Activated naive CD8-positive, alpha-beta T cell treated with anti-CD3 and anti-CD28 coated beads, Interleukin-2, amount 10 ng/mL, durations not matched to agents 7 days and 5 days (primary cell): ENCODE results near the gene VCAM1. TPM values are rescaled to one million over a fixed set of nuclear protein-coding genes. Genes with fewer than 3 reads are reported as not detected.

Source experiments
- ATAC-seq: fragments of 150-1000 bp; cut with Tn5 transposase; one replicate; pipeline ENCODE4 v1.10.0; 2021; ENCODE audit warnings: low read depth, moderate library complexity
- POLR2A ChIA-PET: fragments of 350-600 bp; sonication (Branson Sonifier 250); formaldehyde crosslinking; loops from one replicate; lab custom pipeline; 2021; ENCODE audit warnings: antibody characterized with exemption; lab: Charles Lee
- DNase-seq: peaks from one replicate; pipeline ENCODE4 v3.0.0; 2021
- H3K27ac Mint-ChIP-seq: one replicate; pipeline ENCODE4 v1.8.0; 2022; ENCODE audit warnings: mild to moderate bottlenecking, mixed read lengths
- H3K27me3 Mint-ChIP-seq: one replicate; pipeline ENCODE4 v1.8.0; 2022; ENCODE audit warnings: mild to moderate bottlenecking, moderate library complexity, mixed read lengths
- H3K36me3 Mint-ChIP-seq: one replicate; pipeline ENCODE4 v1.8.0; 2021; ENCODE audit warnings: mild to moderate bottlenecking, mixed read lengths
- H3K4me1 Mint-ChIP-seq: one replicate; pipeline ENCODE4 v1.8.0; 2021; ENCODE audit warnings: mixed read lengths
- H3K4me3 Mint-ChIP-seq: one replicate; pipeline ENCODE4 v1.8.0; 2022; ENCODE audit warnings: mild to moderate bottlenecking, moderate library complexity, mixed read lengths
- H3K9me3 Mint-ChIP-seq: one replicate; pipeline ENCODE4 v1.8.0; 2021; ENCODE audit warnings: mixed read lengths
- total RNA-seq, 2 experiments: library from RNA; stranded (reverse); gene quantifications; one replicate each; pipeline ENCODE4 v1.2.3, GENCODE V29; 2021

The VCAM1 gene, protein sequence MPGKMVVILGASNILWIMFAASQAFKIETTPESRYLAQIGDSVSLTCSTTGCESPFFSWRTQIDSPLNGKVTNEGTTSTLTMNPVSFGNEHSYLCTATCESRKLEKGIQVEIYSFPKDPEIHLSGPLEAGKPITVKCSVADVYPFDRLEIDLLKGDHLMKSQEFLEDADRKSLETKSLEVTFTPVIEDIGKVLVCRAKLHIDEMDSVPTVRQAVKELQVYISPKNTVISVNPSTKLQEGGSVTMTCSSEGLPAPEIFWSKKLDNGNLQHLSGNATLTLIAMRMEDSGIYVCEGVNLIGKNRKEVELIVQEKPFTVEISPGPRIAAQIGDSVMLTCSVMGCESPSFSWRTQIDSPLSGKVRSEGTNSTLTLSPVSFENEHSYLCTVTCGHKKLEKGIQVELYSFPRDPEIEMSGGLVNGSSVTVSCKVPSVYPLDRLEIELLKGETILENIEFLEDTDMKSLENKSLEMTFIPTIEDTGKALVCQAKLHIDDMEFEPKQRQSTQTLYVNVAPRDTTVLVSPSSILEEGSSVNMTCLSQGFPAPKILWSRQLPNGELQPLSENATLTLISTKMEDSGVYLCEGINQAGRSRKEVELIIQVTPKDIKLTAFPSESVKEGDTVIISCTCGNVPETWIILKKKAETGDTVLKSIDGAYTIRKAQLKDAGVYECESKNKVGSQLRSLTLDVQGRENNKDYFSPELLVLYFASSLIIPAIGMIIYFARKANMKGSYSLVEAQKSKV
- total RNA-seq: under 1 TPM; 0.51 to 0.53 TPM

DNA sequence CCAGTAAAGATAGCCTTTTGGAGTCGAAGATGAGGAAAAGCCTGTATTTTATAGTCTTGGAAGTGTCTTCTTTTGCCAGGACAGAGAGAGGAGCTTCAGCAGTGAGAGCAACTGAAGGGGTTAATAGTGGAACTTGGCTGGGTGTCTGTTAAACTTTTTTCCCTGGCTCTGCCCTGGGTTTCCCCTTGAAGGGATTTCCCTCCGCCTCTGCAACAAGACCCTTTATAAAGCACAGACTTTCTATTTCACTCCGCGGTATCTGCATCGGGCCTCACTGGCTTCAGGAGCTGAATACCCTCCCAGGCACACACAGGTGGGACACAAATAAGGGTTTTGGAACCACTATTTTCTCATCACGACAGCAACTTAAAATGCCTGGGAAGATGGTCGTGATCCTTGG lies at the start of gene VCAM1:
TSS of gene VCAM1 (plus strand) at position 253 of the 400 bp plus-strand sequence. CDS start at position 372, 119 bp downstream.
- DNase-seq (no peak), ATAC-seq (no peak)
- Mint-ChIP-seq H3K27ac (no peak within 1 kb of the TSS), H3K27me3 (peaks cover 26% of the 10 kb centered on the region), H3K4me1 (peaks cover 7% of the 10 kb centered on the region), H3K4me3 (no peak within 1 kb of the TSS), H3K9me3 (no peaks in the 10 kb centered on the region), H3K36me3 (peaks cover 3% of the 10 kb centered on the region)
- POLR2A ChIA-PET: no interaction called here

- POLR2A ChIA-PET: no interaction called here
- no peak overlapping the region for H3K4me3 Mint-ChIP-seq
- no peak overlapping the region for H3K27ac Mint-ChIP-seq
- peaks cover 18% of the 10 kb centered on the region for H3K27me3 Mint-ChIP-seq
- H3K4me1 Mint-ChIP-seq: no peaks in the 10 kb centered on the region
- no peak for DNase-seq
- peaks cover 2% of the 10 kb centered on the region for H3K36me3 Mint-ChIP-seq
- H3K9me3 Mint-ChIP-seq: peaks cover 5% of the 10 kb centered on the region
- no peak for ATAC-seq
Measured at GRCh38 chr1:100670083-100670482, 49.5 kb upstream of the VCAM1 start.

GRCh38 chr1:100671601-100672000 lies 47.9 kb upstream of the VCAM1 start:
- DNase-seq (no peak), ATAC-seq (no peak)
- H3K9me3 Mint-ChIP-seq: peaks cover 5% of the 10 kb centered on the region
- POLR2A ChIA-PET: no interaction called here
- H3K4me1 Mint-ChIP-seq: no peaks in the 10 kb centered on the region
- H3K27ac Mint-ChIP-seq: no peak overlapping the region
- H3K36me3 Mint-ChIP-seq: peaks cover 2% of the 10 kb centered on the region
- peaks cover 20% of the 10 kb centered on the region for H3K27me3 Mint-ChIP-seq
- H3K4me3 Mint-ChIP-seq: no peak overlapping the region

DNA sequence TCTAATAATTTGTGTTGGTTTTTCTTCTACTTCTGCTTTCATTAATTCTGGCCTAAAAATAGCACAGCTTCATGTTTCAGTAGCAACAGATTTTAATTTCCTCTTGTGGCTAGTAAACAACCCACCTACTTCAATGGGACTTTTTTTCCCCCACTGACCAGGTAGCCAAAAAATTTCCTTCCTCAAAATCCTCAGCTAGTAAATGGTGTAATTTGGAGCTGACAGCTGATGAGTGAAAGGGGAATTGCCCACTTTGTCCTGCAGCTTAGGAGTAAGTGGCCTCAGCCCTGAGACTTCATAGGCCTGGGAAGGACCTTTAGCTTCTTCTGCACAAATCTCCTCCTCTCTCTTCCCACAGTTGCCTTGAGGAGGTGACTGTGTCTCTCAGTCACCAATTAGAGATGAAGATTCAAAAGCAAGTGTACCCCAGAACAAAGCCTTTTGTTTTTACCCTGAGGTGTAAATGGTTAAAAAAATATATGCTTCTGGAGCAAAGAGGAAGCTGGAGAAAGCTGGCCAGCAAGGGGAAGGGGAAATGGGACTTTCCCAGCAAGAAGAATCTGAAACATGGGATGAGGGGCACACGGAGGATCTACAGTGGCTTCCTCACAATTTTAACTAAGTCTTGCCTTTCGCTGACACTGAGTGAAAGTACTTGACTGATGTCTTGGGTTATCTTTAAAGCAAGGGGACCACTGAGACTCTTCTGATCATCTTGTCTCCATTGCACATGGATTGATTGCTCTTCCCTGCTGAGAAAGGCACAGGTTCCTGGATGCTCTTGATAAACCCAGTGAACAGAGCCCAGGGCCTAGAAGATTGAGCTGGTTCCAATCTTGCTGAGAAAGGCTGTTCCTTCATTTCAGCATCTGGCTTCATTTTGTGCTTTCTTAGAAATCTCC lies 35.8 kb upstream of the VCAM1 start:
- Mint-ChIP-seq H3K27me3 (peaks cover 19% of the 10 kb centered on the region), H3K36me3 (no peaks in the 10 kb centered on the region), H3K27ac (no peak overlapping the region), H3K4me1 (peaks cover 3% of the 10 kb centered on the region), H3K4me3 (no peak overlapping the region), H3K9me3 (peaks cover 3% of the 10 kb centered on the region)
- POLR2A ChIA-PET: no interaction called here
- DNase-seq (no peak), ATAC-seq (no peak)

DNA sequence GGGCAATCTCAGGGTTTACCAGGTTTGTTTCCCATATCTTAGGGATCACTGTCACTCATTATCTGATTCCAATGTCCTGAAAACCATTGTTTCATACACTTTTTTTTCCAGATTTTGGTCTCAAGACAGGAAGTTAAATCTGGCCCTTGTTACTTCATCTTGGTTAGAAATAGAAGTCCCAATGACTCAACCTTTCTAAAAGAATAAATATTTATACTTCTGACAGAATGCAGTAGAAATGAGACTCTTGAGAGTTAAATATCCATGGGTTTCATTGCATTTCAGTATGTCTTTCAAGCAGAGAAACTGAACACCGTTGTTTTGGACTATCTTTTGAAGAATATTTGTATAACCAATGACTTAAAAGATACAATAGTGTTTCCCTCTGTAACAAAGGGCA lies 19.8 kb upstream of the VCAM1 start:
- no peaks in the 10 kb centered on the region for H3K4me1 Mint-ChIP-seq
- H3K27ac Mint-ChIP-seq: no peak overlapping the region
- H3K4me3 Mint-ChIP-seq: no peak overlapping the region
- peaks cover 7% of the 10 kb centered on the region for H3K36me3 Mint-ChIP-seq
- DNase-seq (no peak), ATAC-seq (no peak)
- peaks cover 8% of the 10 kb centered on the region for H3K9me3 Mint-ChIP-seq
- peaks cover 25% of the 10 kb centered on the region for H3K27me3 Mint-ChIP-seq
- POLR2A ChIA-PET: no interaction called here

DNA sequence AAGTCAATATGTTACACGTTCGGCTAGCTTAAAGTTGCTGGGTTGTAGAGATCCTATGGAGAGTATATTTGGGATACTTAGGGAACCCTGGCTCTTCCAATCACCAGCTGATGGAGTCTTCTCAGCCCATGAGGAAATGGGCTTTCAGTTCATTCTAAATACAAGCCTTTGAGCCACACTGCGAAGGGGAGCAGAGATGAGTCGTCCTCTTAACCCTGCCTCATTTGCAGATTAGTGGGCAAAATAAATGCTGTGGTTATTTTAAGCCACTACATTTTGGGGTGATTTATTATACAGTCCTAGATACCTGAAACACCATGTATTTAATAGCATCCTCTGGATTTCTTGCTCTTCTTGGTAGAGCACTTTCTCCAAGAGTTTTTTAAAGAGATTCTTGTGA lies 19.0 kb upstream of the VCAM1 start:
- H3K27me3 Mint-ChIP-seq: peaks cover 25% of the 10 kb centered on the region
- no peak for ATAC-seq
- no peak overlapping the region for H3K27ac Mint-ChIP-seq
- no peaks in the 10 kb centered on the region for H3K4me1 Mint-ChIP-seq
- peaks cover 6% of the 10 kb centered on the region for H3K9me3 Mint-ChIP-seq
- H3K36me3 Mint-ChIP-seq: peaks cover 2% of the 10 kb centered on the region
- POLR2A ChIA-PET: no interaction called here
- DNase-seq: no peak
- no peak overlapping the region for H3K4me3 Mint-ChIP-seq

- Mint-ChIP-seq H3K4me3 (no peak overlapping the region), H3K27me3 (peaks cover 11% of the 10 kb centered on the region), H3K36me3 (peaks cover 6% of the 10 kb centered on the region), H3K4me1 (peaks cover 1% of the 10 kb centered on the region), H3K9me3 (peaks cover 3% of the 10 kb centered on the region), H3K27ac (no peak overlapping the region)
- POLR2A ChIA-PET: no interaction called here
- ATAC-seq: no peak
- DNase-seq: no peak
Measured at GRCh38 chr1:100703052-100703451, 16.5 kb upstream of the VCAM1 start.

GRCh38 chr1:100703716-100704115 lies 15.8 kb upstream of the VCAM1 start:
- H3K4me3 Mint-ChIP-seq: no peak overlapping the region
- POLR2A ChIA-PET: no interaction called here
- no peak overlapping the region for H3K27ac Mint-ChIP-seq
- ATAC-seq (no peak), DNase-seq (no peak)
- H3K9me3 Mint-ChIP-seq: peaks cover 2% of the 10 kb centered on the region
- peaks cover 8% of the 10 kb centered on the region for H3K27me3 Mint-ChIP-seq
- H3K4me1 Mint-ChIP-seq: peaks cover 7% of the 10 kb centered on the region
- H3K36me3 Mint-ChIP-seq: peaks cover 6% of the 10 kb centered on the region

GRCh38 chr1:100704473-100704872 lies 15.1 kb upstream of the VCAM1 start:
- H3K4me1 Mint-ChIP-seq: peaks cover 12% of the 10 kb centered on the region
- H3K4me3 Mint-ChIP-seq: no peak overlapping the region
- POLR2A ChIA-PET: no interaction called here
- ATAC-seq (no peak), DNase-seq (no peak)
- no peaks in the 10 kb centered on the region for H3K9me3 Mint-ChIP-seq
- peaks cover 4% of the 10 kb centered on the region for H3K27me3 Mint-ChIP-seq
- no peak overlapping the region for H3K27ac Mint-ChIP-seq
- H3K36me3 Mint-ChIP-seq: peaks cover 9% of the 10 kb centered on the region

DNA sequence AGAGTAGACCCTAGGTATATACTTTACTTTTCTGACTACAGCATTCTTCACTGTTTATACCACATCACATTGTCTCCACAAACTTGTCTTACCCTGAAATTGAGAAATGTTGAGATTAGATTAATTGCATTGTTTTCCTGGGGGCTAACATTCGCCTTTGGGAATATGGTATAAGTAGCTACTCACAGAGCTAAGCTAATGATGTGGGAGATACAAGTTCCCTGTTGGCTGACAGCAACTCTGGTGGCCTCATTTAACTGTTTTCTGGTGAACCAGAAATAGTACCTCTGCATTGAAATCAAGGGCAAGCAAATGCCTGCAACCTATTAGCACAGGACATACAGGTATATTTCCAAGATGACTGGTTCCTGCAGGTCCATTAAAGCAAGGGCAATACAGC lies 13.2 kb upstream of the VCAM1 start:
- Mint-ChIP-seq H3K9me3 (peaks cover 5% of the 10 kb centered on the region), H3K27ac (no peak overlapping the region)

GRCh38 chr1:100706856-100707255 lies 12.7 kb upstream of the VCAM1 start:
- Mint-ChIP-seq H3K9me3 (peaks cover 5% of the 10 kb centered on the region), H3K27me3 (peaks cover 2% of the 10 kb centered on the region)
- POLR2A ChIA-PET: no interaction called here

More for the DNA sequence above, 13.2 kb upstream of the VCAM1 start:
- ATAC-seq (no peak), DNase-seq (no peak)
- Mint-ChIP-seq H3K36me3 (peaks cover 16% of the 10 kb centered on the region), H3K4me1 (peaks cover 19% of the 10 kb centered on the region), H3K27me3 (peaks cover 4% of the 10 kb centered on the region), H3K4me3 (no peak overlapping the region)
- POLR2A ChIA-PET: no interaction called here

GRCh38 chr1:100708476-100709062 lies 11.0 kb upstream of the VCAM1 start:
- no peak for DNase-seq
- POLR2A ChIA-PET: no interaction called here
- peaks cover 38% of the 10 kb centered on the region for H3K4me1 Mint-ChIP-seq
- peak overlapping the region; percentile 14 for H3K4me3 Mint-ChIP-seq
- H3K9me3 Mint-ChIP-seq: peaks cover 7% of the 10 kb centered on the region
- H3K36me3 Mint-ChIP-seq: peaks cover 20% of the 10 kb centered on the region
- no peak for ATAC-seq
- no peak overlapping the region for H3K27ac Mint-ChIP-seq
- H3K27me3 Mint-ChIP-seq: no peaks in the 10 kb centered on the region

More at GRCh38 chr1:100706856-100707255, 12.7 kb upstream of the VCAM1 start:
- Mint-ChIP-seq H3K27ac (no peak overlapping the region), H3K4me3 (no peak overlapping the region), H3K36me3 (peaks cover 17% of the 10 kb centered on the region), H3K4me1 (peaks cover 21% of the 10 kb centered on the region)
- no peak for DNase-seq
- no peak for ATAC-seq
